ENCODE measurements around the gene NPHP1. TPM values are rescaled to one million over a fixed set of nuclear protein-coding genes. Genes with fewer than 3 reads are reported as not detected.
"Not testable (repeated sequence)": the region's sequence is repeated elsewhere in the genome, so short reads cannot be mapped to it uniquely, and the experiment has no call there.

The NPHP1 gene
- total RNA-seq, 2 experiments from 2014 or later, result 1.6 to 1.9 TPM

- not testable (repeated sequence) for H3K27me3 Mint-ChIP-seq, H3K4me1 Mint-ChIP-seq, DNase-seq, H3K27ac Mint-ChIP-seq, H3K9me3 Mint-ChIP-seq, H3K4me3 Mint-ChIP-seq, H3K36me3 Mint-ChIP-seq
These were observed 109.8 kb downstream of the NPHP1 start for GRCh38 chr2:110094884-110095534.

GRCh38 chr2:110093924-110094323 is 110.9 kb downstream of the NPHP1 start:
- H3K36me3 Mint-ChIP-seq, H3K27ac Mint-ChIP-seq, DNase-seq, H3K27me3 Mint-ChIP-seq, H3K9me3 Mint-ChIP-seq, H3K4me1 Mint-ChIP-seq, H3K4me3 Mint-ChIP-seq: not testable (repeated sequence)

DNA sequence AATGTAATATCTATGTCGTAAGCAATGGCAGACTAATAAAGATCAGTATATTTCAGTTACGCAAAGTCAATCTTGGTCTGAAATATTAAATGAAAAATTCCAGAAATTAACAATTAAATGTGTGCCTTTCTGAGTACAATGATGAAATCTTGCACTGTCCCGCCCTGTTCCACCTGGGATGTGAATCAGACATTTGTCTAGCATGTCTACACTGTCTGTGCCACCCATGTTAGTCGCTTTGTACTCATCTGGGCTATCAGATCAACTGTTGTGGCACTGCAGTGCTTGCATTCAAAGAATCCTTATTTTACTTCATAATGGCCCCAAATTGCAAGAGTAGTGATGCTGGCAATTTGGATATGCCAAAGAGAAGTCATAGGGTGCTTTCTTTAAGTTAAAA is 114.6 kb downstream of the NPHP1 start:
- not testable (repeated sequence) for H3K27me3 Mint-ChIP-seq, H3K4me1 Mint-ChIP-seq, H3K27ac Mint-ChIP-seq, DNase-seq, H3K9me3 Mint-ChIP-seq, H3K4me3 Mint-ChIP-seq, H3K36me3 Mint-ChIP-seq

DNA sequence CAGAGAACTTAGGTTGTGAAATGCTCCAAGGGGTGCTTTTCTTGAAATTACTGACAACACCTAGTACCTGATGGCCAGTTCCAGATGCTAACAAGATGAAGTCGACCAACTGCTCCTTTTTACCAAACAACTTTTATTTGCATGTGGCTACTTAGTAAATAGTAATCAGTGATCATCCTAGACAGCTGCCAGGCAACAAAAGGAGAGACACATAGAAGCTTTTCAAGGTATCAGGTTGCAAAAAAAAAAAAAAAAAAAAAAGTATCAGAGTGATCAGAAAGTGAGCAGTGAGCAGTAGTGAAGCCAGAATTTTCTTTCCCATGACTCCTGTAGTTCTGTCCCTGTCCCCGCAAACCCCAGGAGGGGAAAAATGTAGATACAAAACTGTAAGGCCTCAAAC is 121.1 kb downstream of the NPHP1 start:
- H3K4me3 Mint-ChIP-seq, H3K4me1 Mint-ChIP-seq, H3K9me3 Mint-ChIP-seq, H3K27ac Mint-ChIP-seq, H3K36me3 Mint-ChIP-seq, H3K27me3 Mint-ChIP-seq, DNase-seq: not testable (repeated sequence)

DNA sequence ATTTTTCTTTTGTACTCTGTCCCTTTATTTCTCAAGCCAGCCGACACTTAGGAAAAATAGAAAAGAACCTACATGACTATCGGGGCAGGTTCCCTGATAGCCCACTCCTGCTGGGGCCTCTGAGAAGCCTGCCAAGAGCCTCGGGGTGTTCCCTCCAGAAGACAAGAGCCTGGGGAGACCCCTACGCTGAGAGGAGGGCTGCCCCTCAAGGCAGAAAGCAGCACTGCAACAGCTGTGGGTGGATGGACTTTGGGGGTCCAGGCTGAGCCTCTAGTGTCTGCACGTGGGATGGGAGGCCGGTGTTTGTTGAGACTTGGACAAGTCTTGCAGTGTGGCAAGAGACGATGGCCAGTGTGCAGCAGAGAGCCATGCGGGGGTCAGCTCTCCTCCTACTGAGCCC is 121.7 kb downstream of the NPHP1 start:
- DNase-seq, H3K9me3 Mint-ChIP-seq, H3K27me3 Mint-ChIP-seq, H3K27ac Mint-ChIP-seq, H3K36me3 Mint-ChIP-seq, H3K4me3 Mint-ChIP-seq, H3K4me1 Mint-ChIP-seq: not testable (repeated sequence)

DNA sequence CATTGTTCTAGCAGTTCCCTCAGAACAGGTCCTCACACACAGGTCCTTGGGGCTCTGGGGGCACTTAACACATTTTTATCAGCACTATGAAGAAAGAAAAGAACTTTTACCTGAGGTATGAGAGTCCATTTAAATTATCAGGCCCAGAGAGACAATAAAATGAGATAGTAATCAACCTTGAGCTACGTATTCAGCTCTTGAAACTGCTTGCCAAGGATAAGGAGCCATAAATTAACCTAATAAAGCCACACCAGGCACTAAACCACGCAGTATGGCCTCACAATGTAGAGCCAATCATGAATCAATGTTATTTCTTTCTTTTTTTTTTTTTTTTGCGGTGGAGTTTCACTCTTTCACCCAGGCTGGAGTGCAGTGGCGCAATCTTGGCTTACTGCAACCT is 126.7 kb downstream of the NPHP1 start:
- not testable (repeated sequence) for H3K4me3 Mint-ChIP-seq, H3K27me3 Mint-ChIP-seq, DNase-seq, H3K36me3 Mint-ChIP-seq, H3K27ac Mint-ChIP-seq, H3K4me1 Mint-ChIP-seq, H3K9me3 Mint-ChIP-seq

DNA sequence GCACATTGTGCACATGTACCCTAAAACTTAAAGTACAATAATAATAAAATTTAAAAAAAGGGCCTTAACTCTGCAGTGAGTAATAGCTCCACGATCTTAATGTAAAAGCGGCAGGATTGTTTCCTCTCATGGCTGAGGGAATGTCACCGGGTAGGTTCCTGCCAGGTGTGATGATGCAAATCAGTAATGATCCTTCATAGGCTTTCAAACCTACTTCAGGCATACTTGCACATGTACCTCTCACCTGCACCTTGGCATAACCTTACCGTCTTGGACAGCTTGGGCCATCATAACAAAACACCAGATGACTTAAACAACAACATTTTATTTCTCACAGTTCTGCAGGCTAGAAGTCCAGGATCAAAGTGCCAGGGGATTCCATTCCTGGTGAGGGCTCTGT is 128.9 kb downstream of the NPHP1 start:
- DNase-seq, H3K9me3 Mint-ChIP-seq, H3K27ac Mint-ChIP-seq, H3K4me3 Mint-ChIP-seq, H3K27me3 Mint-ChIP-seq, H3K36me3 Mint-ChIP-seq, H3K4me1 Mint-ChIP-seq: not testable (repeated sequence)

Other genes starting within 250 kb of the NPHP1 start
- gene MALL, start 89.2 kb downstream of the NPHP1 start, total RNA-seq, result under 1 TPM; 0.35 to 0.42 TPM
- gene MTLN, start 7.5 kb upstream of the NPHP1 start, total RNA-seq, result 10 to 100 TPM; 92.1 to 98.0 TPM

Data from activated naive CD8-positive, alpha-beta T cell treated with anti-CD3 and anti-CD28 coated beads for 36 hours (primary cell).